Common myeloid progenitor, CD34-positive (primary cell): ENCODE measurements around the gene PPP1R3C.

Experiments used
- CTCF ChIA-PET: fragments of 350-600 bp; sonication (Branson Sonifier 250); formaldehyde crosslinking; loops from one replicate; lab custom pipeline; 2021; ENCODE audit warnings: antibody characterized with exemption; lab: Charles Lee
- POLR2A ChIA-PET: fragments of 350-600 bp; sonication (Branson Sonifier 250); formaldehyde crosslinking; loops from one replicate; lab custom pipeline; 2021; ENCODE audit warnings: antibody characterized with exemption; lab: Charles Lee
- DNase-seq, 3 donors: peaks; one replicate each; pipeline versions ENCODE4 v3.0.0 to v3.0.0-alpha.2; 2013
- H3K27ac ChIP-seq, 2 experiments: 1 replicate in 1 of 2; 2 replicates in 1 of 2; pipeline ENCODE4 v1.7.0; 2013; ENCODE audit warnings: inconsistent platforms in 2 of 2, low read length in 2 of 2, mild to moderate bottlenecking in 2 of 2, low read depth in 1 of 2, moderate library complexity in 1 of 2; ENCODE audit not compliant: severe bottlenecking in 2 of 2, insufficient read depth in 1 of 2, poor library complexity in 1 of 2
- H3K27me3 ChIP-seq, 5 experiments: replicated peaks in 2 of 5; 1 replicate in 3 of 5; 2 replicates in 2 of 5; pipeline versions ENCODE4 v1.6.1 to v1.7.0; 2013; ENCODE audit warnings: low read length in 4 of 5, mild to moderate bottlenecking in 2 of 5, moderate library complexity in 2 of 5, inconsistent platforms in 1 of 5; ENCODE audit not compliant: insufficient read depth in 5 of 5, control insufficient read depth in 4 of 5
- H3K36me3 ChIP-seq, 4 experiments: 1 replicate in 2 of 4; 2 replicates in 2 of 4; pipeline versions ENCODE4 v1.6.1 to v1.7.0; 2013; ENCODE audit warnings: low read length in 3 of 4, control low read depth in 1 of 4, mild to moderate bottlenecking in 1 of 4; ENCODE audit not compliant: control insufficient read depth in 4 of 4, insufficient read depth in 4 of 4
- H3K4me1 ChIP-seq, 4 experiments: 1 replicate in 3 of 4; 2 replicates in 1 of 4; pipeline versions ENCODE4 v1.6.1 to v1.7.1; 2013; ENCODE audit warnings: low read length in 3 of 4, mild to moderate bottlenecking in 3 of 4, control low read depth in 1 of 4, inconsistent platforms in 1 of 4, moderate library complexity in 1 of 4; ENCODE audit not compliant: control insufficient read depth in 4 of 4, insufficient read depth in 4 of 4; ENCODE audit errors: control extremely low read depth in 1 of 4
- H3K4me3 ChIP-seq, 7 experiments: 1 replicate in 4 of 7; 2 replicates in 3 of 7; pipeline versions ENCODE4 v1.5.1 to v1.7.0; 2013; ENCODE audit warnings: mild to moderate bottlenecking in 7 of 7, low read length in 6 of 7, moderate library complexity in 6 of 7, inconsistent platforms in 2 of 7, low read depth in 2 of 7, control low read depth in 1 of 7; ENCODE audit not compliant: insufficient read depth in 4 of 7, control insufficient read depth in 1 of 7; ENCODE audit errors: extremely low read depth in 1 of 7
- H3K9me3 ChIP-seq, 5 experiments: 1 replicate in 4 of 5; 2 replicates in 1 of 5; pipeline versions ENCODE4 v1.6.1 to v1.7.1; 2013; ENCODE audit warnings: low read length in 4 of 5, mild to moderate bottlenecking in 2 of 5, inconsistent platforms in 1 of 5, low read depth in 1 of 5, moderate library complexity in 1 of 5; ENCODE audit not compliant: control insufficient read depth in 4 of 5, insufficient read depth in 2 of 5; ENCODE audit errors: control extremely low read depth in 1 of 5
- WGBS: methylation state at CpG from one replicate; pipeline ENCODE4 v1.1.5; 2013; ENCODE audit not compliant: insufficient coverage; 5-methylcytosine and 5-hydroxymethylcytosine counted together

The PPP1R3C gene

GRCh38 chr10:91629715-91630549, 2.9 kb downstream of the PPP1R3C start:
- ChIA-PET CTCF (no interaction called here), POLR2A (no interaction called here)
- H3K9me3 ChIP-seq: no peaks in the 10 kb centered on the region
- 95% methylated on average over 5 of the region's 11 CpGs for WGBS
- DNase-seq: no peak
- H3K4me1 ChIP-seq: peaks cover 0 to 13% (median 12%) of the 10 kb centered on the region in 4 experiments
- H3K27ac ChIP-seq: no peak overlapping the region
- no peaks in the 10 kb centered on the region for H3K36me3 ChIP-seq
- peaks cover 17 to 49% (median 19%) of the 10 kb centered on the region in 5 experiments for H3K27me3 ChIP-seq
- H3K4me3 ChIP-seq: no peak overlapping the region

DNA sequence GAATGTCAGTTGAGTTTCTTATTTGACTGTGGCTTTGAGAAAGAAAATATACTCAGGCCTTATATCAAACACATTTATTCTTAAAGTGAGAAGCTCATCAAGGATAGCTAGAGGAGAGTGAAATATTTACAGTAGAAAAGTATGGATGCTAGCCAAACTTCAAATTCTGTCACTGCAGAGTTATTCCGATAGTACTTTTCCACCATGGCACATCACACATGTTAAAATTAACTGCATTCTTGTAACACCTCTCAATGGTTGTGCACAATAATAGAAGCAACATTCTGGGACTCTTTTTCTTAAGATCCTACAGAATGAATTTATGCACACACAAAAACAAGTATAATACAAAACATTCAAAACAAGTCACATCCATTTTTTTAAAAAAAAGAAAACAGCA, 4.5 kb downstream of the PPP1R3C start:
- CTCF ChIA-PET: no interaction called here
- Histone ChIP-seq H3K9me3 (peaks cover 0 to 5% (median 0%) of the 10 kb centered on the region in 5 experiments), H3K4me1 (peaks cover 0 to 11% (median 10%) of the 10 kb centered on the region in 4 experiments), H3K4me3 (no peak overlapping the region), H3K36me3 (no peaks in the 10 kb centered on the region), H3K27ac (no peak overlapping the region), H3K27me3 (peaks cover 9 to 34% (median 13%) of the 10 kb centered on the region in 5 experiments)
- POLR2A ChIA-PET: no interaction called here
- DNase-seq: no peak
- WGBS: 100% methylated on average over 1 of the region's 1 CpG

DNA sequence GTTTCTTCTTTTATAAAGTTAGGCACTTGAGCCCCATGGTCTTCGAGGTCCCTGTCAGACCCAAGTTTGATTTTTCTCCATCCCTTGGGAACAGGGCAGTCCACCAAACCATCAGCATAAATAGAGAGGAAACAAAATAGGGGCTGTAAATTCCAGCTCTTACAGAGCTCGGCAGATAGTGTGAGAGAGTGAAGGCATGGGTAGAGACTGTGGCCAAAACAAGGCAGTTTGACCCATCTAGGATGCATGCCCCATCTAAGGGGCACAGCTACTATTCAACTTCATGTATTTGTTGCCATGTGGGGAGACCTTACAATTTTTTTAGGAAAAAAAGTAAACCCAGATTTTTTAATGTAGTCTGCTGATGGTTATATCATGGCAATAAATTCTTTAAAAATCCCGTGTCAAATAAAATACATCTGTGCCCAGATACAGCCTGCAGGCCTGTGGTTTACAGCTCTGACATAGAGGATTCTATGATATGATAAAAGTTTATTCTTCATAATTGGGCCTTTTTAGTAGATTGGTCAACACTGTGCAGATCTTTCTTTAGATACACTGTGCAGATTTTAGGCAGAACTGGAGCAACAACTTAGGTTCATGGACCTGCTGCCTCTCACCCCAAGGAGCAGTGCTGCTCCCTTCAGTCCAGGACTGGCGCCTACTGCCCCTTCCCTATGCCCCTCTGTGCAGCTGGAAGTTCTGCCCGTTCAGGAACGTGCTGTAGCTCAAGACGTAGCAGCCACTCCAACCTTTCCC, 5.3 kb downstream of the PPP1R3C start:
- DNase-seq: no peak
- WGBS: 100% methylated on average over 2 of the region's 7 CpGs
- H3K9me3 ChIP-seq: peaks cover 0 to 8% (median 3%) of the 10 kb centered on the region in 5 experiments
- H3K4me1 ChIP-seq: peaks cover 0 to 2% (median 1%) of the 10 kb centered on the region in 4 experiments
- H3K27ac ChIP-seq: no peak overlapping the region
- no peak overlapping the region for H3K4me3 ChIP-seq
- peaks cover 6 to 25% (median 10%) of the 10 kb centered on the region in 5 experiments for H3K27me3 ChIP-seq
- H3K36me3 ChIP-seq: no peaks in the 10 kb centered on the region
- POLR2A ChIA-PET: no interaction called here
- CTCF ChIA-PET: interaction anchor here (1.1 kb wide), 1 partner anchor 9 kb away, joined by 3 read pairs; no protein-coding TSS in a partner anchor

- Histone ChIP-seq H3K9me3 (peaks cover 0 to 12% (median 3%) of the 10 kb centered on the region in 5 experiments), H3K27ac (no peak overlapping the region), H3K4me3 (no peak overlapping the region), H3K36me3 (no peaks in the 10 kb centered on the region), H3K27me3 (peaks cover 5 to 19% (median 8%) of the 10 kb centered on the region in 5 experiments), H3K4me1 (no peaks in the 10 kb centered on the region)
- no peak for DNase-seq
- ChIA-PET CTCF (interaction anchor here (1.1 kb wide), 1 partner anchor 9 kb away, joined by 3 read pairs; no protein-coding TSS in a partner anchor), POLR2A (no interaction called here)
- WGBS: no CpG with 5 or more reads among the region's 2 CpGs
Measured at GRCh38 chr10:91626936-91627335, 5.9 kb downstream of the PPP1R3C start.

- DNase-seq: no peak
- H3K27ac ChIP-seq: no peak overlapping the region
- H3K36me3 ChIP-seq: no peaks in the 10 kb centered on the region
- ChIA-PET CTCF (interaction anchor here (0.8 kb wide), 1 partner anchor 14 kb away, joined by 3 read pairs; no protein-coding TSS in a partner anchor), POLR2A (no interaction called here)
- no peak overlapping the region for H3K4me3 ChIP-seq
- H3K9me3 ChIP-seq: peaks cover 0 to 14% (median 3%) of the 10 kb centered on the region in 5 experiments
- H3K27me3 ChIP-seq: peaks cover 0 to 2% (median under 1%) of the 10 kb centered on the region in 5 experiments
- no peaks in the 10 kb centered on the region for H3K4me1 ChIP-seq
Measured at GRCh38 chr10:91624633-91625032, 8.2 kb downstream of the PPP1R3C start.

DNA sequence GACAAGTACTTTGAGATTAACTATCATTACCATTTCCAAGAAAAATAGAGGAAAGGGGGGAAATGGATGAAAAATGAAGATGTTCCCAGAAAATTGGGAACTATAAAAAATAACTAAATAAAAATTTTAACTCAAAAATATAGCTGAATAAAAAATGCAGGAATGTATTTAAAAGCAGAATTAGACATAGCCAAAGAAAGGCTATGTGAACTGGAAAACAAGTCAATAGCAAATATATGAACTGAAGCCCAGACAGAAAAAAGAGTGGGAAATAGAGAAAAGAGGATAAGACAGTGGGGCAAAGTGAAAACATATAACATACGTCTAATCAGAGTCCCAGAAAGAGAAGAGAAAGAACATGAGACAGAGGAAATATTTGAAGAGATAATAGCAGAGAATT, 10.3 kb downstream of the PPP1R3C start:
- CTCF ChIA-PET: interaction anchor here (1.4 kb wide), 1 partner anchor 13 kb away, joined by 5 read pairs; no protein-coding TSS in a partner anchor
- H3K27me3 ChIP-seq: peaks cover 0 to 2% (median 0%) of the 10 kb centered on the region in 5 experiments
- POLR2A ChIA-PET: no interaction called here
- no CpG with 5 or more reads among the region's 1 CpG for WGBS
- H3K4me1 ChIP-seq: no peaks in the 10 kb centered on the region
- no peak for DNase-seq
- H3K36me3 ChIP-seq: no peaks in the 10 kb centered on the region
- H3K27ac ChIP-seq: no peak overlapping the region
- H3K9me3 ChIP-seq: peaks cover 0 to 14% (median 3%) of the 10 kb centered on the region in 5 experiments
- H3K4me3 ChIP-seq: no peak overlapping the region
